ENCODE results near the gene GUSB.

DNA sequence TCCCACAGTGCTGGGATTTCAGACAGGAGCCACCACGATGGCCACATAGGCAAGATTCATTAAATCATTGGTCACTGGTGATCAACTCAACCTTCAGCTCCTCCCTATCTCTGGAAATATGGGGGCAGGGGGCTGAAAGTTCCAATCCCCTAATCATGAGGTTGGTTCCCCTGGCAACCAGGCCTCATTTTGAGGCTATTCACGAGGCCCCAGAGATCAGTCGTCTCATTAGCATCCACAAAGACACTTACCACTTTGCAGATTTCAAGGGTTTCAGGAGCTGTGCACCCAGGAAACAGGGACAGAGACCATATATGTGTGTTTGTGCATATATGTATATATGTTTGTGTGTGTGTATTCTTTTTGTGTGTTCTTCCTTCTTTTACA is 7.7 kb upstream of the GUSB start:
- TF ChIP-seq CTCF (IDR thresholded peaks at IDR 0.05 in 2 of 3, conservative IDR thresholded peaks at IDR 0.05 in 1 of 3; ENCODE audit: insufficient read depth in 2 of 3, low read depth in 1 of 3, low read length in 3 of 3) (no peak), TFE3 (CRISPR knock-in tag; IDR thresholded peaks at IDR 0.05) (no peak), ZSCAN29 (IDR thresholded peaks at IDR 0.05) (no peak), RNF219 (CRISPR knock-in tag; IDR thresholded peaks at IDR 0.05) (no peak), PREB (CRISPR knock-in tag; IDR thresholded peaks at IDR 0.05) (no peak), ZNF174 (CRISPR knock-in tag; IDR thresholded peaks at IDR 0.05) (no peak), ZNF79 (CRISPR knock-in tag; IDR thresholded peaks at IDR 0.05; ENCODE audit: low read depth) (no peak), JUNB (CRISPR knock-in tag; conservative IDR thresholded peaks at IDR 0.05) (no peak), ZNF239 (CRISPR knock-in tag; IDR thresholded peaks at IDR 0.05) (no peak), BRF2 (IDR thresholded peaks at IDR 0.05; ENCODE audit: borderline replicate concordance, insufficient read depth, insufficient read length) (no peak), KLF10 (CRISPR knock-in tag; IDR thresholded peaks at IDR 0.05) (no peak), EP300 (IDR thresholded peaks at IDR 0.05; ENCODE audit: low read length) (no peak), MAZ (CRISPR knock-in tag; conservative IDR thresholded peaks at IDR 0.05 in 1 of 2, IDR thresholded peaks at IDR 0.05 in 1 of 2) (no peak)
- TF ChIP-seq, protein P1, sequence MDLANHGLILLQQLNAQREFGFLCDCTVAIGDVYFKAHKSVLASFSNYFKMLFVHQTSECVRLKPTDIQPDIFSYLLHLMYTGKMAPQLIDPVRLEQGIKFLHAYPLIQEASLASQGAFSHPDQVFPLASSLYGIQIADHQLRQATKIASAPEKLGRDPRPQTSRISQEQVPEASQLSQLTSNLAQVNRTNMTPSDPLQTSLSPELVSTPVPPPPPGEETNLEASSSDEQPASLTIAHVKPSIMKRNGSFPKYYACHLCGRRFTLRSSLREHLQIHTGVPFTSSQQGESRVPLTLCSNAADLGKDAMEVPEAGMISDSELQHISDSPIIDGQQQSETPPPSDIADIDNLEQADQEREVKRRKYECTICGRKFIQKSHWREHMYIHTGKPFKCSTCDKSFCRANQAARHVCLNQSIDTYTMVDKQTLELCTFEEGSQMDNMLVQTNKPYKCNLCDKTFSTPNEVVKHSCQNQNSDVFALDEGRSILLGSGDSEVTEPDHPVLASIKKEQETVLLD (IDR thresholded peaks at IDR 0.05): no peak

Data from K562 (cell line).